LNCaP clone FGC (cell line): Measurements from ENCODE around the gene RAB3B.

Experiments
- DNase-seq: peaks from one replicate; pipeline ENCODE4 v3.0.0-alpha.2; 2011; ENCODE audit warnings: low read depth
- H3K4me3 ChIP-seq: 2 replicates; pipeline ENCODE4 v1.5.1; 2011; ENCODE audit warnings: mild to moderate bottlenecking, low read depth, low read length, control low read depth
- TF ChIP-seq, protein P1 (sequence below): IDR thresholded peaks from 2 replicates; pipeline ENCODE4 v1.5.1; 2012; ENCODE audit warnings: mild to moderate bottlenecking; ENCODE audit not compliant: control insufficient read depth, insufficient read depth; ENCODE audit errors: extremely low read depth

Gene RAB3B

DNA sequence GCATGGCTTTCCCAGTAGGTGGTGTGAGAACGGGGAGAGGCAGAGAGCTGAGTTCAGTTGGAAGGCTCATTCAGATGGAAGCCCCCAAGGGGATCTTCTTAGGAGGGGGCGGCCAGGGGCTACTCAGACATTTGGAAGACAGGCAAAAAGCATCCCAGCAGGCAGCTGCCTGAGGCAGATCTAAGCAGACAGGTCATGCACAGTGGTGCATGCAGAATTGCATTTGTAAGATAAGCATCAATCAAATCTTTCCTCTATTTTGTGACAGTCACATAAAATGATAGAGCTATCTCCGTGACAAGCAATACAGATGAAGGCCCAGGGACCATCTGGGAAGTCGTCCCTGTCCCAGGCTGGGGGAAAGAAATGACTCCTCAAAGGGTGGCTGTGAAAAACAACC lies 3.8 kb downstream of the RAB3B start:
- DNase-seq: no peak
- TF ChIP-seq, protein P1, sequence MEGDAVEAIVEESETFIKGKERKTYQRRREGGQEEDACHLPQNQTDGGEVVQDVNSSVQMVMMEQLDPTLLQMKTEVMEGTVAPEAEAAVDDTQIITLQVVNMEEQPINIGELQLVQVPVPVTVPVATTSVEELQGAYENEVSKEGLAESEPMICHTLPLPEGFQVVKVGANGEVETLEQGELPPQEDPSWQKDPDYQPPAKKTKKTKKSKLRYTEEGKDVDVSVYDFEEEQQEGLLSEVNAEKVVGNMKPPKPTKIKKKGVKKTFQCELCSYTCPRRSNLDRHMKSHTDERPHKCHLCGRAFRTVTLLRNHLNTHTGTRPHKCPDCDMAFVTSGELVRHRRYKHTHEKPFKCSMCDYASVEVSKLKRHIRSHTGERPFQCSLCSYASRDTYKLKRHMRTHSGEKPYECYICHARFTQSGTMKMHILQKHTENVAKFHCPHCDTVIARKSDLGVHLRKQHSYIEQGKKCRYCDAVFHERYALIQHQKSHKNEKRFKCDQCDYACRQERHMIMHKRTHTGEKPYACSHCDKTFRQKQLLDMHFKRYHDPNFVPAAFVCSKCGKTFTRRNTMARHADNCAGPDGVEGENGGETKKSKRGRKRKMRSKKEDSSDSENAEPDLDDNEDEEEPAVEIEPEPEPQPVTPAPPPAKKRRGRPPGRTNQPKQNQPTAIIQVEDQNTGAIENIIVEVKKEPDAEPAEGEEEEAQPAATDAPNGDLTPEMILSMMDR: no peak
- H3K4me3 ChIP-seq: no peak overlapping the region

DNA sequence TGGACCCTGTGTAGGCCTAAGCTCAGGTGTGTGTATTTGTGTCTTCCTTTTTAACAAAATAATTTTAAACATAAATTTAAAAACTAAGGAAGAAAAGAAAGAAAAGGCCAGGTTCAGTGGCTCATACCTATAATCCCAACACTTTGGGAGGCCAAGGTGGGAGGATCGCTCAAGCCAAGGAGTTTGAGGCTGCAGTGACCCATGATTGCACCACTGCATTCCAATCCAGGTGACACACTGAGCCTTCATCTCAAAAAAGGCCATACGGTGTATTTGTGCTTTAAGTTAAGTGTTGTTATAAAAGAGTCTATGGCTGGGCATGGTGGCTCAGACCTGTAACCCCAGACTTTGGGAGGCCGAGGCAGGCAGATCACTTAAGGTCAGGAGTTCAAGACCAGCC lies 8.3 kb downstream of the RAB3B start:
- H3K4me3 ChIP-seq: no peak overlapping the region
- no peak for DNase-seq
- TF ChIP-seq, protein P1: no peak

DNA sequence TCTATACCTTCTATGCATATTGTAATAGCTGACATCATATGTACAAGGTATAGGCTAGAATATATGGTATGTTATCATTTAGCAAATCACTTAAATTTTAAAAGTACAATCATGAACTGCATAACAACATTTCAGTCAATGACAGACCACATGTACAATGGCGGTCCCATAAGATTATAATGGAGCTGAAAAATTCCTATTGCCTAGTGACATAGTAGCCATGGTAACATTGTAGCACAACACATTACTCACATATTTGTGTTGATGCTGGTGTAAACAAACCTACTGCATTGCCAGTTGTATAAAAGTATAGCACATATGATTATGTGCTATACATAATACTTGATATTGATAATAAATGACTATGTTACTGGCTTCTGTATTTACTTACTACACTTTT lies 8.9 kb downstream of the RAB3B start:
- no peak for DNase-seq
- TF ChIP-seq, protein P1: no peak
- no peak overlapping the region for H3K4me3 ChIP-seq

DNA sequence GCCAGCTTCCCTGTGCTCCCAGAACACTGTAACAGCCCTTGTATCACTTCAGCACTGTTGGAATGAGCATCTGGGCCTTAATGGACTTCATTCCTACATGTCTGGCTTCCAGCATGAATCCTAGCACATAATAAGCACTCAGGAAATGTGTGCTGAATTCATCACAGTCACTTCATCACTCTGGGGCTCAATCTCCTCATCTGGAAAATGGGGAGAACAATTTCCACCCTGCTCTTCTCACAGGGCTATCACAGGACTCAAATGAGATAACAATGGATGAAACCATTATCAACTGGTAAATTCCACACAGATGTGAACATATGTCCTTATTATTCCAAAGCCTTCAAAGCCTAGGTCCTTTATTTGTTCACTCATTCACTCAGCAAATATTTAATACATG lies 12.4 kb downstream of the RAB3B start:
- H3K4me3 ChIP-seq: no peak overlapping the region
- TF ChIP-seq, protein P1: no peak
- no peak for DNase-seq

DNA sequence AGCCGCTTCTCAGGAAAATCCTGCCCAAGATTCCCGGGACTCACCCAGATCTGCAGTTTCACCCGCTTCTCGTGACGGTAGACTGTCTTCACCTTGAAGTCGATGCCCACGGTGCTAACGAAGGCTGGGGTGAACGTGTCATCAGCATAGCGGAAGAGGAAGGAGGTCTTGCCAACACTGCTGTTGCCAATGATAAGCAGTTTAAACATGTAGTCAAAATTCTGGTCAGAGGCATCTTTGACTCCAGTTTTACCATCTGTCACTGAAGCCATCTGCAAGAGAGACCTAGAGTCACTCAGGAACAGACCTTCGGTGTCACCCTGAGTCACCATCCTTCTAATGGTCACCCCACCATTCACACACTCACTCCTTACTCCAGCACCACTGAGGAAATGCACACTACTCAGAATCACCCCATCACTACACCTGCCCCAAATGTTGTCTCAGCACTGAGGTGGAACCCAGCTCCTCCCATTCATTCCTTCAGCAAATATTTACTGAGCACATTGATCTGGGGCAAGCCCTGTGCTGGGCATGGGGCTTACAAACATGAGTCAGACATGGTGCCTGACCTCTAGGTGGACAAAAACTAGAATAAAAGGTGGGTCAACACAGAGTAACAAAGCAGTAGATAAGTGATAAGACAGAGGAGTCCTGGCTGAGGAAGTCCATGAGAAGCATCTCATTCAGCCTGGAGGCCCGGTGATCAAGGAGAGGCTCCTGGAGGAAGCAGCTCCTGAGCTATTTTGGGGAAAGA lies 13.5 kb downstream of the RAB3B start:
- no peak overlapping the region for H3K4me3 ChIP-seq
- TF ChIP-seq, protein P1: no peak
- no peak for DNase-seq

DNA sequence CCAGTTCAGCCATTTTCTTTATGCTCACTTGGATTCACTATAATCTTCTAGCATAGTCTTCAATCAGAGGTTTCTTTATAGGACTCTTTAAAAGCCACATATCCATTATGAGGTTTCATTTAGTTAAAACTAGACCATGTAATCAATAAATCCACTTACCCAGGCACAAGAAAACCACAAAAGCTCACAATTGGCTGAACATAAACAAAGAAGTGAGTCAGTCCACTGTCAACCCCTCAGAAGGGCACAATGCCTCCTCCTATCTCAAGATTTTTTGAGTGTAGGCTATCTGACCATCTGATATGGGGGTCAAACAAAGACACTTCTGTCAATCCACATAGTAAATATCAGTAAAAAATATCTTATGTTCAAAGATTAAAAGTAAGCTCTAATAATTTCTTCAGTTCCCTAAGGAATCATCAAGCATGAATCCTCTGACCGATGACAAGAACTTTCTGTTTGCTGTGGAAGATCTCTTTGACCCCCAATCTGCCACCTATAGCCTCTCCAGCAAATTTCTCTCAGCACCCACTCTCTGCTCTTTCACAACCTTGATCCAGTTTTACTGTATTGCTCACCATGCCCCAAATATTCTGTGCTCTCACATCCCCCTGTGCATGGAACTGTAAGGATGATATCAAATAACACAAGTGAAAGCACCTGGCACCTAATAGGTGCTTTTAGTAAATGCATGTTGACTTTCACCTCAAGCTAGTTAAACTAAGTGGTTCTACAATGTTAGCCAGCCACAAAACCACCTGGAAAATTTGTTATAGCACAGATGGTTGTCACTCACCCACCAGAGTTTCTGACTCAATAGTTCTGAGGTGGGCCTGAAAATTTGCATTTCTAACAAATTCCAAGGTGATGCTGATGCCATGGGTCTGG lies 16.7 kb downstream of the RAB3B start:
- no peak for DNase-seq
- no peak overlapping the region for H3K4me3 ChIP-seq
- TF ChIP-seq, protein P1: no peak
